GM21423 (cell line): ENCODE data around the gene WDFY4.

ENCODE experiments used
- ATAC-seq: cut with Tn5 transposase; IDR thresholded peaks from one replicate; pipeline ENCODE4 v1.9.1; 2021; ENCODE audit warnings: mild to moderate bottlenecking, moderate library complexity; ENCODE audit not compliant: unreplicated experiment

The WDFY4 gene

GRCh38 chr10:48805848-48806247 is 121.2 kb downstream of the WDFY4 start:
- no peak for ATAC-seq

- ATAC-seq, result no peak
These were observed 121.7 kb downstream of the WDFY4 start for GRCh38 chr10:48806342-48806741.

GRCh38 chr10:48807791-48808470 is 123.3 kb downstream of the WDFY4 start:
- no peak for ATAC-seq

- ATAC-seq, result no peak
These were observed 124.6 kb downstream of the WDFY4 start for GRCh38 chr10:48809261-48809660.

GRCh38 chr10:48811461-48811860 is 126.8 kb downstream of the WDFY4 start:
- ATAC-seq, result no peak

GRCh38 chr10:48811917-48812316 is 127.2 kb downstream of the WDFY4 start:
- no peak for ATAC-seq

GRCh38 chr10:48813291-48813690 is 128.6 kb downstream of the WDFY4 start:
- no peak for ATAC-seq

- ATAC-seq, result no peak
These were observed 129.2 kb downstream of the WDFY4 start for GRCh38 chr10:48813825-48814224.

GRCh38 chr10:48814933-48815332 is 130.3 kb downstream of the WDFY4 start:
- ATAC-seq, result no peak

- no peak for ATAC-seq
These were observed 132.5 kb downstream of the WDFY4 start for GRCh38 chr10:48817141-48817540.

GRCh38 chr10:48818081-48818480 is 133.4 kb downstream of the WDFY4 start:
- ATAC-seq, result no peak

GRCh38 chr10:48818861-48819520 is 134.3 kb downstream of the WDFY4 start:
- ATAC-seq, result no peak

- ATAC-seq, result no peak
These were observed 135.1 kb downstream of the WDFY4 start for GRCh38 chr10:48819783-48820182.

- ATAC-seq, result no peak
These were observed 135.6 kb downstream of the WDFY4 start for GRCh38 chr10:48820231-48820630.

GRCh38 chr10:48820699-48821098 is 136.0 kb downstream of the WDFY4 start:
- no peak for ATAC-seq

GRCh38 chr10:48821111-48821510 is 136.4 kb downstream of the WDFY4 start:
- ATAC-seq, result no peak

GRCh38 chr10:48821692-48822091 is 137.0 kb downstream of the WDFY4 start:
- ATAC-seq, result no peak

GRCh38 chr10:48833674-48834073 is 149.0 kb downstream of the WDFY4 start:
- no peak for ATAC-seq

GRCh38 chr10:48834189-48834965 is 149.7 kb downstream of the WDFY4 start:
- ATAC-seq, result no peak

GRCh38 chr10:48835781-48836180 is 151.1 kb downstream of the WDFY4 start:
- no peak for ATAC-seq

- ATAC-seq, result no peak
These were observed 151.9 kb downstream of the WDFY4 start for GRCh38 chr10:48836605-48837004.

- no peak for ATAC-seq
These were observed 154.2 kb downstream of the WDFY4 start for GRCh38 chr10:48838834-48839233.
